ENCODE results near the gene COL18A1.

DNA sequence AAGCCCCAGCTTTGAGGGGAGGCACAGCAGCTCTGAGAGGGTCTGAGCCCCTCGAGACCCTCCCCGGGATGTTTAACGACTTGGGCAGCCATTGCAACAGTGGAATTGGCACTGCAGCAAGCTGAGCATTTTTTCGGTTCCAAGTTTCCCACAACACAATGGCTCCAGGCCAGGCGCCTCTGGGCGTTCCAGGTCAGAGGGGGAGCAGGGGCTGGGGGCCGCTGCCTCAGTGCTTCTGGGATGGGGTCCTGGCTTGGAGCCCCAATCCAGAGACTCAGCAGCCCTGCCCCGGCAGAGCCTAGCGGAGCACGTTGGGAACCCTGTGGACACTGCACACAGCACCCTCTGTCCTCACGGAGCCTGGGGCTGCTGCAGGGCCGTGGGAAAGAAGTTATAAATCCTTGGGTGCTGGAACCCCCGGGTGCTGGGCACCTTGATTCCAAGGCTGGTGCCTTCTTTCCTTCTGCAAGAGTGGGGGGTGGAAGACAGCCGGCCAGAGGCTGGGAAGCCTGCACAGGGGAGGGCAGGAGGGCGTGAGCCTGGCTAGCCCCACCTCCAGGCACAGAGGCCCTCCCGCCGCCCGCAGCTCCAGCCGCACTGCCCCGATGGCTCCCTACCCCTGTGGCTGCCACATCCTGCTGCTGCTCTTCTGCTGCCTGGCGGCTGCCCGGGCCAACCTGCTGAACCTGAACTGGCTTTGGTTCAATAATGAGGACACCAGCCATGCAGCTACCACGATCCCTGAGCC lies 50.1 kb downstream of the COL18A1 start:
- no peak for TF ChIP-seq POLR2A (IDR thresholded peaks at IDR 0.05)
- TF ChIP-seq, protein P1, sequence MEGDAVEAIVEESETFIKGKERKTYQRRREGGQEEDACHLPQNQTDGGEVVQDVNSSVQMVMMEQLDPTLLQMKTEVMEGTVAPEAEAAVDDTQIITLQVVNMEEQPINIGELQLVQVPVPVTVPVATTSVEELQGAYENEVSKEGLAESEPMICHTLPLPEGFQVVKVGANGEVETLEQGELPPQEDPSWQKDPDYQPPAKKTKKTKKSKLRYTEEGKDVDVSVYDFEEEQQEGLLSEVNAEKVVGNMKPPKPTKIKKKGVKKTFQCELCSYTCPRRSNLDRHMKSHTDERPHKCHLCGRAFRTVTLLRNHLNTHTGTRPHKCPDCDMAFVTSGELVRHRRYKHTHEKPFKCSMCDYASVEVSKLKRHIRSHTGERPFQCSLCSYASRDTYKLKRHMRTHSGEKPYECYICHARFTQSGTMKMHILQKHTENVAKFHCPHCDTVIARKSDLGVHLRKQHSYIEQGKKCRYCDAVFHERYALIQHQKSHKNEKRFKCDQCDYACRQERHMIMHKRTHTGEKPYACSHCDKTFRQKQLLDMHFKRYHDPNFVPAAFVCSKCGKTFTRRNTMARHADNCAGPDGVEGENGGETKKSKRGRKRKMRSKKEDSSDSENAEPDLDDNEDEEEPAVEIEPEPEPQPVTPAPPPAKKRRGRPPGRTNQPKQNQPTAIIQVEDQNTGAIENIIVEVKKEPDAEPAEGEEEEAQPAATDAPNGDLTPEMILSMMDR (IDR thresholded peaks at IDR 0.05): no peak
